HepG2 (cell line): ENCODE data around the gene PLSCR3. TPM values are rescaled to one million over a fixed set of nuclear protein-coding genes. Genes with fewer than 3 reads are reported as not detected.

Experiments
- CBFB ChIP-seq: sonication (generic); formaldehyde crosslinking; IDR thresholded peaks from 2 replicates; pipeline ENCODE4 v1.4.0; 2020; ENCODE audit warnings: missing genetic modification reagents
- CERS6 ChIP-seq: sonication (generic); formaldehyde crosslinking; IDR thresholded peaks from 2 replicates; pipeline ENCODE4 v1.5.0; 2020; ENCODE audit warnings: missing genetic modification reagents
- IRF1 ChIP-seq: sonication (generic); formaldehyde crosslinking; IDR thresholded peaks from 2 replicates; pipeline ENCODE4 v1.4.0; 2020; ENCODE audit warnings: low read depth, mild to moderate bottlenecking, missing genetic modification reagents
- LCORL ChIP-seq, 2 experiments: fragments of 450-650 bp in 1 of 2; sonication (generic) in 1 of 2; formaldehyde crosslinking in 1 of 2; IDR thresholded peaks; 2 replicates each; pipeline versions ENCODE4 v1.5.0 to v1.6.1; 2017 to 2020; ENCODE audit warnings: antibody characterized with exemption in 1 of 2, missing genetic modification reagents in 1 of 2
- MAFG ChIP-seq: sonication (generic); formaldehyde crosslinking; IDR thresholded peaks from 2 replicates; pipeline ENCODE4 v1.5.1; 2020; ENCODE audit warnings: mild to moderate bottlenecking, missing genetic modification reagents
- SP5 ChIP-seq: IDR thresholded peaks from 2 replicates; pipeline ENCODE4 v1.6.1; 2016; ENCODE audit warnings: low read depth, borderline replicate concordance
- THAP11 ChIP-seq: IDR thresholded peaks from 2 replicates; pipeline ENCODE4 v1.6.1; 2016; ENCODE audit warnings: missing biosample characterization, missing genetic modification reagents
- TOPORS ChIP-seq: sonication (generic); formaldehyde crosslinking; IDR thresholded peaks from 2 replicates; pipeline ENCODE4 v1.8.0; 2023; ENCODE audit warnings: mild to moderate bottlenecking, missing genetic modification reagents
- YEATS4 ChIP-seq: sonication (generic); formaldehyde crosslinking; IDR thresholded peaks from 2 replicates; pipeline ENCODE4 v1.4.0; 2020; ENCODE audit warnings: missing genetic modification reagents, borderline replicate concordance
- YY1 ChIP-seq: IDR thresholded peaks from 2 replicates; pipeline ENCODE4 v1.6.1; 2011; ENCODE audit warnings: low read length, low read depth, moderate library complexity, mild to moderate bottlenecking; ENCODE audit not compliant: insufficient read depth, insufficient replicate concordance
- ZMAT3 ChIP-seq: sonication (generic); formaldehyde crosslinking; conservative IDR thresholded peaks from 2 replicates; pipeline ENCODE4 v1.7.0; 2021; ENCODE audit warnings: missing genetic modification reagents
- ZNF331 ChIP-seq: sonication (generic); formaldehyde crosslinking; IDR thresholded peaks from 2 replicates; pipeline ENCODE4 v1.4.0; 2020; ENCODE audit warnings: missing genetic modification reagents
- ZNF546 ChIP-seq: sonication (generic); formaldehyde crosslinking; conservative IDR thresholded peaks from 2 replicates; pipeline ENCODE4 v1.8.1; 2023; ENCODE audit warnings: mild to moderate bottlenecking, missing genetic modification reagents
- ZNF557 ChIP-seq: sonication (generic); formaldehyde crosslinking; IDR thresholded peaks from 2 replicates; pipeline ENCODE4 v1.4.0; 2020; ENCODE audit warnings: missing genetic modification reagents
- ZNF709 ChIP-seq: sonication (generic); formaldehyde crosslinking; IDR thresholded peaks from 2 replicates; pipeline ENCODE4 v1.5.0; 2020; ENCODE audit warnings: mild to moderate bottlenecking, missing genetic modification reagents
- polyA plus RNA-seq, 8 experiments: library from polyadenylated mRNA; depleted of rRNA in 3 of 8; stranded (reverse) in 7 of 8; unstranded in 1 of 8; fragments of >200 nt; fragmentation: Illumina TruSeq in 4 of 8; extraction: Trizol in 4 of 8; gene quantifications; 2 replicates each; pipeline versions ENCODE4 v1.2.1 to v1.2.3, GENCODE V29; 2011 to 2016; ENCODE audit warnings: low read depth in 4 of 8, missing spikeins in 1 of 8, mixed read lengths in 1 of 8; ENCODE audit not compliant: insufficient read depth in 1 of 8
- total RNA-seq, 5 experiments: library from RNA; depleted of rRNA; stranded (reverse); fragments of >200 nt; fragmentation: Illumina TruSeq; extraction: Trizol; gene quantifications; 2 replicates each; pipeline ENCODE4 v1.2.3, GENCODE V29; 2016; ENCODE audit warnings: low read depth in 1 of 5
- TF ChIP-seq, protein P1 (sequence below): sonication (generic); formaldehyde crosslinking; IDR thresholded peaks from 2 replicates; pipeline ENCODE4 v1.5.0; 2020; ENCODE audit warnings: missing genetic modification reagents
- TF ChIP-seq, protein P2 (sequence below): sonication (generic); formaldehyde crosslinking; IDR thresholded peaks from 2 replicates; pipeline ENCODE4 v1.4.0; 2020; ENCODE audit warnings: missing genetic modification reagents, borderline replicate concordance
- TF ChIP-seq, protein P3 (sequence below): sonication (generic); formaldehyde crosslinking; IDR thresholded peaks from 2 replicates; pipeline ENCODE4 v1.4.0; 2020; ENCODE audit warnings: mild to moderate bottlenecking, missing genetic modification reagents
- TF ChIP-seq, protein P4 (sequence below): sonication (generic); formaldehyde crosslinking; conservative IDR thresholded peaks from 2 replicates; pipeline ENCODE4 v1.8.0; 2022; ENCODE audit warnings: mild to moderate bottlenecking, moderate library complexity, missing genetic modification reagents

PLSCR3 gene
- total and polyA plus RNA-seq, 2 of the 13 experiments (the other 11 are each of a cell fraction or from before 2014, with no cell fraction given), result 5.6 to 6.2 TPM

GRCh38 chr17:7351665-7352502, 42.4 kb downstream of the PLSCR3 start, which contains the start of gene KCTD11 (continued):
- peak; percentile 83; the same call in 1 of the 2 replicates for TF ChIP-seq SP5
- peak; percentile 7 for TF ChIP-seq YY1
- peak; percentile 73; the same call in 1 of the 2 replicates for TF ChIP-seq YEATS4
- TF ChIP-seq, protein P1, sequence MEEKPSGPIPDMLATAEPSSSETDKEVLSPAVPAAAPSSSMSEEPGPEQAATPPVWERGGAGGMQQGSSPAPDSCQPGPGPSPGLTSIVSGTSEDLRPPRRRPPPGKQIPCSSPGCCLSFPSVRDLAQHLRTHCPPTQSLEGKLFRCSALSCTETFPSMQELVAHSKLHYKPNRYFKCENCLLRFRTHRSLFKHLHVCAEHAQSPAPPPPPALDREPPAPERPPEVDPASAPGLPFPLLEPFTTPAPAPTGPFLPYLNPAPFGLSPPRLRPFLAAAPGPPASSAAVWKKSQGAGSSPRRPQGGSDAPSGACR (CRISPR knock-in tag), result peak; percentile 91; the same call in 1 of the 2 replicates
- peak; percentile 87; the same call in 1 of the 2 replicates for TF ChIP-seq ZMAT3 (CRISPR knock-in tag)
- TF ChIP-seq ZNF546, result peak; percentile 49; the same call in 1 of the 2 replicates
- TF ChIP-seq CERS6 (CRISPR knock-in tag), result no peak
- TF ChIP-seq TOPORS, result peak; percentile 82; the same call in 1 of the 2 replicates
- TF ChIP-seq ZNF709 (CRISPR knock-in tag), result peak; percentile 41; the same call in 1 of the 2 replicates
- peak; percentile 70 for TF ChIP-seq THAP11 (CRISPR knock-in tag)
- TF ChIP-seq IRF1 (CRISPR knock-in tag), result no peak
- TF ChIP-seq ZNF557 (CRISPR knock-in tag), result peak; percentile 51; the same call in 1 of the 2 replicates
- TF ChIP-seq, protein P2, sequence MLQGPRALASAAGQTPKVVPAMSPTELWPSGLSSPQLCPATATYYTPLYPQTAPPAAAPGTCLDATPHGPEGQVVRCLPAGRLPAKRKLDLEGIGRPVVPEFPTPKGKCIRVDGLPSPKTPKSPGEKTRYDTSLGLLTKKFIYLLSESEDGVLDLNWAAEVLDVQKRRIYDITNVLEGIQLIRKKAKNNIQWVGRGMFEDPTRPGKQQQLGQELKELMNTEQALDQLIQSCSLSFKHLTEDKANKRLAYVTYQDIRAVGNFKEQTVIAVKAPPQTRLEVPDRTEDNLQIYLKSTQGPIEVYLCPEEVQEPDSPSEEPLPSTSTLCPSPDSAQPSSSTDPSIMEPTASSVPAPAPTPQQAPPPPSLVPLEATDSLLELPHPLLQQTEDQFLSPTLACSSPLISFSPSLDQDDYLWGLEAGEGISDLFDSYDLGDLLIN (CRISPR knock-in tag), result peak; percentile 69; the same call in 1 of the 2 replicates
- TF ChIP-seq, protein P3, sequence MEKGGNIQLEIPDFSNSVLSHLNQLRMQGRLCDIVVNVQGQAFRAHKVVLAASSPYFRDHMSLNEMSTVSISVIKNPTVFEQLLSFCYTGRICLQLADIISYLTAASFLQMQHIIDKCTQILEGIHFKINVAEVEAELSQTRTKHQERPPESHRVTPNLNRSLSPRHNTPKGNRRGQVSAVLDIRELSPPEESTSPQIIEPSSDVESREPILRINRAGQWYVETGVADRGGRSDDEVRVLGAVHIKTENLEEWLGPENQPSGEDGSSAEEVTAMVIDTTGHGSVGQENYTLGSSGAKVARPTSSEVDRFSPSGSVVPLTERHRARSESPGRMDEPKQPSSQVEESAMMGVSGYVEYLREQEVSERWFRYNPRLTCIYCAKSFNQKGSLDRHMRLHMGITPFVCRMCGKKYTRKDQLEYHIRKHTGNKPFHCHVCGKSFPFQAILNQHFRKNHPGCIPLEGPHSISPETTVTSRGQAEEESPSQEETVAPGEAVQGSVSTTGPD (CRISPR knock-in tag), result no peak
- TF ChIP-seq MAFG (CRISPR knock-in tag), result no peak
- peak; percentile 50; the same call in 1 of the 2 replicates for TF ChIP-seq ZNF331 (CRISPR knock-in tag)
- no peak for TF ChIP-seq LCORL (IDR thresholded peaks at IDR 0.05)
- peak; percentile 58 for TF ChIP-seq LCORL (CRISPR knock-in tag; IDR thresholded peaks at IDR 0.05)
- no peak; the same call in 1 of the 2 replicates for TF ChIP-seq CBFB
- TF ChIP-seq, protein P4, sequence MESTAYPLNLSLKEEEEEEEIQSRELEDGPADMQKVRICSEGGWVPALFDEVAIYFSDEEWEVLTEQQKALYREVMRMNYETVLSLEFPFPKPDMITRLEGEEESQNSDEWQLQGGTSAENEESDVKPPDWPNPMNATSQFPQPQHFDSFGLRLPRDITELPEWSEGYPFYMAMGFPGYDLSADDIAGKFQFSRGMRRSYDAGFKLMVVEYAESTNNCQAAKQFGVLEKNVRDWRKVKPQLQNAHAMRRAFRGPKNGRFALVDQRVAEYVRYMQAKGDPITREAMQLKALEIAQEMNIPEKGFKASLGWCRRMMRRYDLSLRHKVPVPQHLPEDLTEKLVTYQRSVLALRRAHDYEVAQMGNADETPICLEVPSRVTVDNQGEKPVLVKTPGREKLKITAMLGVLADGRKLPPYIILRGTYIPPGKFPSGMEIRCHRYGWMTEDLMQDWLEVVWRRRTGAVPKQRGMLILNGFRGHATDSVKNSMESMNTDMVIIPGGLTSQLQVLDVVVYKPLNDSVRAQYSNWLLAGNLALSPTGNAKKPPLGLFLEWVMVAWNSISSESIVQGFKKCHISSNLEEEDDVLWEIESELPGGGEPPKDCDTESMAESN, result peak; percentile 76; the same call in 1 of the 2 replicates
